HFFc6 (cell line): ENCODE measurements around the gene SLC38A10. TPM values are rescaled to one million over a fixed set of nuclear protein-coding genes. Genes with fewer than 3 reads are reported as not detected.

Experiments
- DNase-seq: peaks from one replicate; pipeline ENCODE4 v3.0.0-alpha.2; 2018
- H3K27ac Mint-ChIP-seq: 2 replicates; pipeline ENCODE4 v1.8.0; 2020; ENCODE audit warnings: mild to moderate bottlenecking, mixed read lengths
- H3K27me3 Mint-ChIP-seq: 2 replicates; pipeline ENCODE4 v1.8.0; 2021; ENCODE audit warnings: mild to moderate bottlenecking, moderate library complexity, mixed read lengths; ENCODE audit not compliant: insufficient read depth
- H3K36me3 Mint-ChIP-seq: 2 replicates; pipeline ENCODE4 v1.8.0; 2021; ENCODE audit warnings: low read depth, mixed read lengths
- H3K4me1 Mint-ChIP-seq: 2 replicates; pipeline ENCODE4 v1.8.0; 2020; ENCODE audit warnings: low read depth, mixed read lengths
- H3K4me3 Mint-ChIP-seq: 2 replicates; pipeline ENCODE4 v1.8.0; 2020; ENCODE audit warnings: mild to moderate bottlenecking, moderate library complexity, mixed read lengths
- H3K9me3 Mint-ChIP-seq: 2 replicates; pipeline ENCODE4 v1.8.0; 2020; ENCODE audit warnings: mild to moderate bottlenecking, mixed read lengths
- total RNA-seq, 6 experiments: library from RNA; stranded (reverse); fragmentation: NEBNext Ultra II Directional; extraction: Animal tissue kit (Norgen Biotek cat#: 25700); gene quantifications; 2 replicates in 1 of 6; 3 replicates in 5 of 6; pipeline ENCODE4 v1.2.3, GENCODE V29; 2021
- TF ChIP-seq, protein P1 (sequence below): fragments of 200-600 bp; sonication (generic); IDR thresholded peaks from 2 replicates; pipeline ENCODE4 v1.5.0; 2021; ENCODE audit warnings: antibody characterized with exemption, mild to moderate bottlenecking

SLC38A10 gene
- total RNA-seq, 6 experiments from 2014 or later = 71.2 to 88.3 (median 72.2) TPM

DNA sequence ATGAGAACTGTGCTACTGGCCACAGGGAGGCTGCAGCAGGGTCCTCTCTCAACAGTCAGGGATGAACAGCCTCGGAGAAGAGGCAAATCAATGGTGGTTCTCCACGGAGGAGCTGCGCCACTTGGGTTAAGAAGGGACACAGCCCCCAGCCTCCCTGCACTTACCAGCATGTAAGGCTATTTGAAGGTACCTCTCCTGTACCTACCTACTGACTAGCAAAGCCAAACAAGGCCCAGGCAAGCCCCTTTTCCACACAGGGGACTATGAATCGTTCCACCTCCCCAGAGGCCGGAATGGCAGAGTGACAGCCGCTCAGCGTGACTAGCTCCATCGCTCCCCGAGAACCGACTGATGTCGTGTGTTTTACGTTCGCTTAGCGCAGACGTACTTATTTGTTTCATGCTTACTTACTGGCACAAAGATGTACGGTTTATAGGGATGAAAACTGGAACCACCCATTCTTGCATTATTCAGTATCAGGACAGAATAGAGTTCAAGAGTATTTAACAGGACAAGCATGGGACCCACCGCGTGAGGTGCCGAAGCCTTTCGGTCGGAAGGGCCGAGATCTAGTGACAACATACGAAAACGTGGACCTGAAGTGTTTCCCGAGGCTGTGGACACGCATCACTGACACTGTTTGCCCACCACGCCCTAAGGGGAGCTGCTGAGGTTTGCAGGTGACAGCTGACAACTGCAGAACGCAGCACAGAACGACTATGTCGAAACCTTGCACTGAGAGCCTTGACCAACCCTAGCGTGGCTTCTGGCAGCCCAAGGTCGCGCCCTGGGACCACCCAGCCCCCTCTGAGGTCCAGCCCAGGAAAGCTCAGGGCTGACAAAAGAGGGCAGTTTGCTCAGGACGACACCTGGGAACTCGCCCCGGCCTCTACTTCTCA, 57.3 kb downstream of the SLC38A10 start:
- DNase-seq = no peak
- Mint-ChIP-seq H3K9me3 (no peaks in the 10 kb centered on the region), H3K27me3 (peaks cover 5% of the 10 kb centered on the region), H3K36me3 (peaks cover 4% of the 10 kb centered on the region; the same call in 1 of the 2 replicates), H3K4me3 (peak overlapping the region; percentile 88), H3K27ac (peak overlapping the region; percentile 31; the same call in 1 of the 2 replicates), H3K4me1 (peaks cover 27% of the 10 kb centered on the region)
- TF ChIP-seq, protein P1, sequence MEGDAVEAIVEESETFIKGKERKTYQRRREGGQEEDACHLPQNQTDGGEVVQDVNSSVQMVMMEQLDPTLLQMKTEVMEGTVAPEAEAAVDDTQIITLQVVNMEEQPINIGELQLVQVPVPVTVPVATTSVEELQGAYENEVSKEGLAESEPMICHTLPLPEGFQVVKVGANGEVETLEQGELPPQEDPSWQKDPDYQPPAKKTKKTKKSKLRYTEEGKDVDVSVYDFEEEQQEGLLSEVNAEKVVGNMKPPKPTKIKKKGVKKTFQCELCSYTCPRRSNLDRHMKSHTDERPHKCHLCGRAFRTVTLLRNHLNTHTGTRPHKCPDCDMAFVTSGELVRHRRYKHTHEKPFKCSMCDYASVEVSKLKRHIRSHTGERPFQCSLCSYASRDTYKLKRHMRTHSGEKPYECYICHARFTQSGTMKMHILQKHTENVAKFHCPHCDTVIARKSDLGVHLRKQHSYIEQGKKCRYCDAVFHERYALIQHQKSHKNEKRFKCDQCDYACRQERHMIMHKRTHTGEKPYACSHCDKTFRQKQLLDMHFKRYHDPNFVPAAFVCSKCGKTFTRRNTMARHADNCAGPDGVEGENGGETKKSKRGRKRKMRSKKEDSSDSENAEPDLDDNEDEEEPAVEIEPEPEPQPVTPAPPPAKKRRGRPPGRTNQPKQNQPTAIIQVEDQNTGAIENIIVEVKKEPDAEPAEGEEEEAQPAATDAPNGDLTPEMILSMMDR = no peak

DNA sequence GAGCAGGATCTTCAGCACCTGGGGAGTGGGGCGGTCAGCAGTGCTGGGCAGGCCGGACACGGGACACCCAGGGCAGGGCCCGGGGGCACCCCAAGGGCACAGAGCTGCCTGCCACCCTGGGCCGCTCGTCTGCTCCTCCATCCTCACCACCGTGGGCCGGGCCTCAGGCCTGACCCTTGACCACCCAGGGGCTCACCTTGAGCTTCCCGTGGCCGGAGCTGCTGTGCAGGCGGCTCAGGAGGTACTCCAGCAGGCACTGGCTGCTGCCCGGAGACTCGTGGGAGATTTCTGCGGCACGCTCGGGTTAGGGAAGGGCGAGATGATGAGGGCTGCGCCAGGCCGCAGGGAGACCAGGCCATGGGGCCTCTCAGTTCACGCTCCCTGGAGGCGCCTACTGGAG, 58.3 kb downstream of the SLC38A10 start:
- TF ChIP-seq, protein P1 = no peak
- DNase-seq = no peak
- Mint-ChIP-seq H3K27ac (no peak overlapping the region), H3K9me3 (no peaks in the 10 kb centered on the region), H3K4me1 (peaks cover 21% of the 10 kb centered on the region), H3K27me3 (peaks cover 1% of the 10 kb centered on the region), H3K4me3 (no peak overlapping the region), H3K36me3 (peaks cover 4% of the 10 kb centered on the region; the same call in 1 of the 2 replicates)

DNA sequence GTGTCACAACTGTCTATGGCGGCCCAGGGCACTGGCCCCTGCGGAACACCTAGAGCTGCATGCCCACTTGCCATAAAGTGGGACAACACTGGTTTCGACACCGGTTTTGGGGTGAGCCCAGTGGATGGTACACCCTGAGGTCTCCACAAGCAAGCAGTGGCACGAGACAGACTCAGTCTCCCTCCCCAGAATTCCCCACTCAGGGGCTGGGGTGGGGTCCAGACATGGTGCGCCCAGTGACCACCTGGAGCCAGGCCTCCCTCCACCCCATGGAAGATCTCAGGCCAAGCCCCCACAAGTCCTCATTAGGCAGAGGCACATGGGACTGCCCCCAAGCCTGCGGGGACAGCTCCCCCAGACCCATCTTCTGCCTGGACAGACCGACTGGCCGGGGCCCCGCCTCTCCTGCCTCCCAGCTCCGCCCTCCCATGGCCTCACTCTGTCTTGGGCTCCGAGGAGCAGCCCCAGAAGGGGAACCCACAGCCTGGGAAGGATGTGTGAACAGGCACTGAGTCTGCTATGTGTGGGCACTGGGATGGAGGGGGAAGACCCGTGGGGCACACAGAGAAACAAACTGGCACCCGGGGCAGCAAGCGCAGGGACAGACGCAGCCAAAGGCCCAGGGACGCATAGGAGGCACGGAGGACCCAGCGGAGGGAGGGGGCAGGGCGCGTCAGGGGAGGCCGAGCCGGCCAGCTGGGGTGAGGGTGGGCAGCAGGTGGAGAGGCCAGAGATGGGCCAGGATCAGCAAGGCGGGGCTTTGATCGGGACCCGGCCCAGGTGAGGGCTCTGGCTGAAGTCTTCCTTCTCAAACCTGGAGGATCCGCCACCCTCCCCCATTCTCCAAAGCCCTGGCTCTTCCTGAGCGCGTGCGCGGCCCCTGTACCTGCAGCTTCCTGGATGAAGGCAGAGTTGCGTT, 59.0 kb downstream of the SLC38A10 start:
- Mint-ChIP-seq H3K4me1 (peaks cover 16% of the 10 kb centered on the region), H3K27me3 (no peaks in the 10 kb centered on the region; the same call in 1 of the 2 replicates), H3K27ac (no peak overlapping the region), H3K9me3 (no peaks in the 10 kb centered on the region), H3K4me3 (no peak overlapping the region), H3K36me3 (peaks cover 5% of the 10 kb centered on the region)
- no peak for DNase-seq
- TF ChIP-seq, protein P1 = no peak

DNA sequence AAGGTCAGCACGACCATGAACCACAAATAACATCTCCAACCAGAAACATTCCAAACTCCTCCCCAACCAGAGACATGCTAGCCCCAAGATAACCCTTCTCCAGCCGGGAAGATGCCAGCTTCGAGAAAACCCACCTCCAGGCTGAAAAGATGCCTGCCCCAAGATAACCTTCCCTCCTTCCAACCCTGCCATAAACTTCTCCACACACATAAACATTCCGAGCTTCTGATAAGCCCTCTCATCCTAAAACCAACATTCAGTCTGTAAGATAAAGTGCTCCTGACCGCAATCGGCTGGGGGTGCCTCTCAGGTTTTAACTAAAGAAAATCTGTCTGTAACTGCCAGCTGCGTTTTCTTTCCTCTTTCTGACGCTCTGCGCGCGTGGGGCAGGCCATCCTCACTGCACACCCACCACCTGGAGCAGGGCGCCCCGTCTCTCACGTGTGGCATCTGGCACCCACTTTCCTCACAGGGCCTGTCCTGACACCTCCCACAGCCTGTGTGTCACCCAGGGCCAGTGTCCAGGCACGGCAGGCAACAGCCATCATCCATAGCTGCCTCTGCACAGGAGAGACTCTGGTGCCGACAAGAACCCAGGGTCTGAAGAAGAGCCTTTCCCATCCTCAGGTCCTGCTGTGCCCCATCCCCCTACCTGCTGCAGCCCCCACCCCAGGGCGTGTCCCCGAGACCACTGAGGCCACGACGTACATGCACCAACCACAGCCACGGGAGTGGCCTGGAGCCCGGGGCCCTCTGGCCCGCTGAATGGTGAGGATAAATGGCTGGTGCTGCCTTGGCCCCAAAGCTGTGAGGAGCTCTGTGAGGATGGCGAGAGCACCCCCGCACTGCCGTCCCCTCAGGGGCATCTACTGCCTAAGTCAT, 59.9 kb downstream of the SLC38A10 start:
- H3K36me3 Mint-ChIP-seq = peaks cover 6% of the 10 kb centered on the region
- H3K4me1 Mint-ChIP-seq = peaks cover 11% of the 10 kb centered on the region
- H3K4me3 Mint-ChIP-seq = no peak overlapping the region
- H3K27me3 Mint-ChIP-seq = no peaks in the 10 kb centered on the region; the same call in 1 of the 2 replicates
- TF ChIP-seq, protein P1 = no peak
- no peak for DNase-seq
- no peak overlapping the region; the same call in 1 of the 2 replicates for H3K27ac Mint-ChIP-seq
- H3K9me3 Mint-ChIP-seq = no peaks in the 10 kb centered on the region

DNA sequence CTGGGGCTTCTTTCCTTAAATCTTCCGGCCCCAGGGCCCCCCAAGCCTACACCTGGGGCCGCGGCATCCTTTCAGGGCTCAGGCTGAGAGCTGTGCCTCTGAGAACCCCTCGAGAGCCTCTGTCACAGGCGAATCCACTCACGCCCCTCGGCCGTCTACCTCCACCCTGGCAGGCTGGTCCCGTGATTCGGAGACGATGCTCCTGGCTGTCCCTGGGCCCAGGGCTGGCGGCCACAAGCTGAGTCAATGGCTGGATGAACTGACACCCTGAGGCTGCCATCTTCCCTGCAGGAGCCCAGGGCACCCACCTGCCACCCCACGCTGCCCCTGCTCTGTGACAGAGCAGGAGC, 60.6 kb downstream of the SLC38A10 start:
- no peaks in the 10 kb centered on the region; the same call in 1 of the 2 replicates for H3K27me3 Mint-ChIP-seq
- no peak for DNase-seq
- TF ChIP-seq, protein P1 = no peak
- peaks cover 11% of the 10 kb centered on the region for H3K36me3 Mint-ChIP-seq
- peaks cover 11% of the 10 kb centered on the region for H3K4me1 Mint-ChIP-seq
- H3K4me3 Mint-ChIP-seq = no peak overlapping the region
- H3K9me3 Mint-ChIP-seq = no peaks in the 10 kb centered on the region
- H3K27ac Mint-ChIP-seq = no peak overlapping the region; the same call in 1 of the 2 replicates
